ENCODE measurements around the gene BACH1. TPM values are rescaled to one million over a fixed set of nuclear protein-coding genes. Genes with fewer than 3 reads are reported as not detected.

BACH1 gene
- total and polyA plus RNA-seq, 2 experiments from 2014 or later, result 23.9 to 52.7 TPM

GRCh38 chr21:29329406-29329805 lies 30.7 kb downstream of the BACH1 start:
- in situ Hi-C loops (cut with MboI), result no loop called here
- no peak overlapping the region for H2AFZ ChIP-seq
- H3K36me3 ChIP-seq (ENCODE audit: low read depth), result peaks cover 46% of the 10 kb centered on the region
- no peak overlapping the region for H3K4me3 ChIP-seq
- no peak overlapping the region for H3K27ac ChIP-seq
- H3K4me1 ChIP-seq (ENCODE audit: insufficient read depth), result peaks cover 24% of the 10 kb centered on the region
- H3K4me2 ChIP-seq (ENCODE audit: unreplicated experiment), result no peak overlapping the region
- H3K9ac ChIP-seq, result no peak overlapping the region
- H3K9me2 ChIP-seq (ENCODE audit: insufficient read depth), result no peaks in the 10 kb centered on the region
- WGBS, 2 experiments (ENCODE audit: low coverage in 1 of 2, low lambda C conversion rate in 2 of 2, missing lambda C conversion rate in 2 of 2), result 90 to 93% methylated on average over 5 of the region's 5 CpGs
- peaks cover 31% of the 10 kb centered on the region for H3F3A ChIP-seq (ENCODE audit: insufficient read depth)
- DNase-seq, result no peak
- H4K20me1 ChIP-seq (ENCODE audit: insufficient read depth), result peaks cover 8% of the 10 kb centered on the region; the same call in 1 of the 2 replicates
- H3K27me3 ChIP-seq (replicated peaks; ENCODE audit: insufficient read depth), result no peaks in the 10 kb centered on the region
- no peaks in the 10 kb centered on the region for H3K9me3 ChIP-seq (ENCODE audit: low read depth)
- TF ChIP-seq EZH2phosphoT487 (IDR thresholded peaks at IDR 0.05; ENCODE audit: insufficient read depth, low read depth) (no peak), EZH2 (IDR thresholded peaks at IDR 0.05; ENCODE audit: insufficient read depth, poor library complexity, severe bottlenecking) (no peak)
- H3K79me2 ChIP-seq (ENCODE audit: insufficient read depth), result peaks cover 99% of the 10 kb centered on the region

DNA sequence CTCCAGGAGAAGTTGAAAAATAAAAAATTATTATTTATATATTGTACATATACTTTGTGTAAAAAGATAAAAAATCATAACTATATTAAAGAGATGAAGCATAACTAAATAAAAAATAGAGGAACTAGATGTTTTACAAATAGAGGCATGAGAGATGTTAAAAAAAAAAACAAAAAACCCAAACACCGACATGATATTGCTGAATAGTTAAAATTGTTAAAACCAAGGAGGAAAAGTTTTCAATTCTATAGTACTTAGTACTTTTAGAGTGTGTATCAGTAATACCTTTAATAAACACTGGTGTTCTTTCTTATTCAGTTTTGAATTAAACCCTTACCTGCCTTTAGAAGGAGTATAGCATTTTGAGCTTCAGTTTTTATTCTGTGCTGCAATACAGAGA lies 32.1 kb downstream of the BACH1 start:
- peaks cover 99% of the 10 kb centered on the region for H3K79me2 ChIP-seq (ENCODE audit: insufficient read depth)
- H3K4me1 ChIP-seq (ENCODE audit: insufficient read depth), result peaks cover 38% of the 10 kb centered on the region
- no peak overlapping the region for H2AFZ ChIP-seq
- H3K9me3 ChIP-seq (ENCODE audit: low read depth), result no peaks in the 10 kb centered on the region
- H3K36me3 ChIP-seq (ENCODE audit: low read depth), result peaks cover 48% of the 10 kb centered on the region
- no peak for DNase-seq
- no peak overlapping the region for H3K4me2 ChIP-seq (ENCODE audit: unreplicated experiment)
- H3K9me2 ChIP-seq (ENCODE audit: insufficient read depth), result no peaks in the 10 kb centered on the region
- H3K4me3 ChIP-seq, result no peak overlapping the region
- in situ Hi-C loops (cut with MboI), result no loop called here
- H4K20me1 ChIP-seq (ENCODE audit: insufficient read depth), result peaks cover 4% of the 10 kb centered on the region; the same call in 1 of the 2 replicates
- WGBS, 2 experiments (ENCODE audit: low coverage in 1 of 2, low lambda C conversion rate in 2 of 2, missing lambda C conversion rate in 2 of 2), result 91 to 100% methylated on average over 1 of the region's 1 CpG
- no peak overlapping the region for H3K9ac ChIP-seq
- H3F3A ChIP-seq (ENCODE audit: insufficient read depth), result peaks cover 43% of the 10 kb centered on the region
- TF ChIP-seq EZH2 (IDR thresholded peaks at IDR 0.05; ENCODE audit: insufficient read depth, poor library complexity, severe bottlenecking) (no peak), EZH2phosphoT487 (IDR thresholded peaks at IDR 0.05; ENCODE audit: insufficient read depth, low read depth) (no peak)
- H3K27ac ChIP-seq, result no peak overlapping the region
- H3K27me3 ChIP-seq (replicated peaks; ENCODE audit: insufficient read depth), result no peaks in the 10 kb centered on the region

DNA sequence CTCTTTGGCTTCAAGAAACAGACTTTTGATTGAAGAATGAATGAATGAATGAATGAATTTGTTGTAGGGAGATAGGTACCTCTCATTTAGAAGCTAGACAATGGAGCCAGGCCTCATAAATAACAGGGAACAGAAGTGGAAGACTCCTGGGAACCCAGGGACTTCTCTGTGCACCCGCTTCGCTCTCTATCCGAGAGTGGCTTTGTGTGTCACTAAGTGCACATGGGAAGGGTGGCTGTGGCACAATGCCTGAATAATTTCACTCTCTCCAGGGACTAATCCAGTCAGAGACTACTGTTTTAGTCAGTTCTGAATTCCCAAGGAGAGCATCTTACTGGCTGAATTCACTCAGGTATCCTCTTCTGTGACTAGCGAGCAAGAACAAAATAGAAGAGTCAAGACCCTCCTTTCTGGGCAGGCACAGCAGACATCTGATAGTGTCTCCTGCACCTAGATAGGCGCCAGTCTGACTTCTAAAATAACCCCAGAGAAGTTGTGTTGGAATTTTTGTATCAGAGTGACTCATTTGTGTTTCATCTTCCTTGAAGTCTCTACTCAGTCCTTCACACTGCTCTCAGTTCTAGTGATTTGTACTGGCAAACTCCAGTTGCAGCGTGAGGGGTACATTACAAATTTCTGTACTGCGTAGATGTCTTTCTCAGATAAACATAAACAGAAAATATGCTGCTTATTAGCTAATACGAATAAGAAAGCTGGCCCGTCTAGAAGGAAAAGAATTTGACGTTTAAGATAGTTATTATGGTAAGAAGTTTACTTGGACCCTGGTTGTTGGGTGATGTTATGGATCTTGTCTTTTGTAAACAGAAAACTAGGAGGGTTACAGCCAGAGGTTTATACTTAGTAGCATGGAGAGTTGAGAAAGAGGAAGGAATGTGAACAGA lies 34.0 kb downstream of the BACH1 start:
- no peak overlapping the region for H2AFZ ChIP-seq
- H3K79me2 ChIP-seq (ENCODE audit: insufficient read depth), result peaks cover 99% of the 10 kb centered on the region
- H3K27me3 ChIP-seq (replicated peaks; ENCODE audit: insufficient read depth), result no peaks in the 10 kb centered on the region
- in situ Hi-C loops (cut with MboI), result no loop called here
- H3K4me3 ChIP-seq, result peak overlapping the region; percentile 27
- no peaks in the 10 kb centered on the region; the same call in 1 of the 2 replicates for H4K20me1 ChIP-seq (ENCODE audit: insufficient read depth)
- peaks cover 60% of the 10 kb centered on the region for H3F3A ChIP-seq (ENCODE audit: insufficient read depth)
- no peaks in the 10 kb centered on the region for H3K9me2 ChIP-seq (ENCODE audit: insufficient read depth)
- peaks cover 29% of the 10 kb centered on the region for H3K36me3 ChIP-seq (ENCODE audit: low read depth)
- peaks cover 46% of the 10 kb centered on the region for H3K4me1 ChIP-seq (ENCODE audit: insufficient read depth)
- peak; percentile 75 for DNase-seq
- 50 to 59% methylated on average over 10 of the region's 10 CpGs for WGBS, 2 experiments (ENCODE audit: low coverage in 1 of 2, low lambda C conversion rate in 2 of 2, missing lambda C conversion rate in 2 of 2)
- TF ChIP-seq EZH2 (IDR thresholded peaks at IDR 0.05; ENCODE audit: insufficient read depth, poor library complexity, severe bottlenecking) (no peak), EZH2phosphoT487 (IDR thresholded peaks at IDR 0.05; ENCODE audit: insufficient read depth, low read depth) (no peak)
- H3K27ac ChIP-seq, result peak overlapping the region; percentile 76
- peak overlapping the region; percentile 68 for H3K4me2 ChIP-seq (ENCODE audit: unreplicated experiment)
- no peaks in the 10 kb centered on the region for H3K9me3 ChIP-seq (ENCODE audit: low read depth)
- peak overlapping the region; percentile 37 for H3K9ac ChIP-seq

DNA sequence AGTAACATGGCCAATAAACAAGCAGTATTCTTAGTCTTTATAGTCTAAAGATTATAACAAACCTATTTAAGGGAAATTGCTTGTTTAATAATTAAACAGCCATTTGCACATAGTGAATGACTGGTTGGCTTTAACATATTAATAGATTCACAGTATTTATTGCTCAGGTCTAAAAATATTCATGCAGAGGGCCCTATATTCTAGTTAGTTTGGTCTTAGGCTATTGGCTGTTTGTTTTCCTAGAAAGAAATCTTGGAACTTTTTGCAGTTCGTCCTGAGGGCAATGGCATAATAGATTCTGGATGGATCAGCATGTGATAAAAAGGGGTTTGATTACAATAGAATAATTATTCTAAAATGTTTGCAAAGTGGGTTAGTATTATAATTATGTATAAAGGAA lies 34.7 kb downstream of the BACH1 start:
- in situ Hi-C loops (cut with MboI), result no loop called here
- H3K27me3 ChIP-seq (replicated peaks; ENCODE audit: insufficient read depth), result no peaks in the 10 kb centered on the region
- H2AFZ ChIP-seq, result no peak overlapping the region
- H4K20me1 ChIP-seq (ENCODE audit: insufficient read depth), result no peaks in the 10 kb centered on the region
- H3K9me2 ChIP-seq (ENCODE audit: insufficient read depth), result no peaks in the 10 kb centered on the region
- H3K4me3 ChIP-seq, result 0 out of 2 replicates have a peak overlapping the region, but pooled peaks have one; percentile 27
- WGBS, 2 experiments (ENCODE audit: low coverage in 1 of 2, low lambda C conversion rate in 2 of 2, missing lambda C conversion rate in 2 of 2), result 95 to 100% methylated on average over 1 of the region's 1 CpG
- TF ChIP-seq EZH2phosphoT487 (IDR thresholded peaks at IDR 0.05; ENCODE audit: insufficient read depth, low read depth), result no peak
- no peak for TF ChIP-seq EZH2 (IDR thresholded peaks at IDR 0.05; ENCODE audit: insufficient read depth, poor library complexity, severe bottlenecking)
- peaks cover 60% of the 10 kb centered on the region for H3F3A ChIP-seq (ENCODE audit: insufficient read depth)
- peaks cover 25% of the 10 kb centered on the region for H3K36me3 ChIP-seq (ENCODE audit: low read depth)
- H3K4me1 ChIP-seq (ENCODE audit: insufficient read depth), result peaks cover 46% of the 10 kb centered on the region
- H3K9me3 ChIP-seq (ENCODE audit: low read depth), result no peaks in the 10 kb centered on the region
- DNase-seq, result no peak
- H3K4me2 ChIP-seq (ENCODE audit: unreplicated experiment), result peak overlapping the region; percentile 68
- peak overlapping the region; percentile 37 for H3K9ac ChIP-seq
- H3K79me2 ChIP-seq (ENCODE audit: insufficient read depth), result peaks cover 99% of the 10 kb centered on the region
- peak overlapping the region; percentile 76 for H3K27ac ChIP-seq
